HL-60 (cell line): ENCODE data around the gene NELFA.

Source experiments
- DNase-seq, 2 experiments: peaks; one replicate each; pipeline ENCODE4 v3.0.0-alpha.2; 2010 to 2020; ENCODE audit warnings: low read depth in 1 of 2, low spot score in 1 of 2
- H3K27ac ChIP-seq: fragments of 250-450 bp; sonication (Bioruptor Pico); replicated peaks from 2 replicates; pipeline ENCODE4 v1.5.1; 2020; ENCODE audit warnings: mild to moderate bottlenecking, moderate library complexity
- H3K27me3 ChIP-seq: fragments of 250-450 bp; sonication (Bioruptor Pico); 2 replicates; pipeline ENCODE4 v1.5.1; 2021; ENCODE audit warnings: mild to moderate bottlenecking, moderate library complexity; ENCODE audit not compliant: insufficient read depth, poor library complexity, severe bottlenecking
- H3K4me3 ChIP-seq: replicated peaks from 2 replicates; pipeline ENCODE4 v1.5.1; 2011; ENCODE audit warnings: mild to moderate bottlenecking, control low read depth, low read length; ENCODE audit not compliant: insufficient read depth
- GABPA ChIP-seq: IDR thresholded peaks from 2 replicates; pipeline ENCODE4 v1.6.1; 2012; ENCODE audit warnings: low read depth
- POLR2AphosphoS5 ChIP-seq: IDR thresholded peaks from 2 replicates; pipeline ENCODE4 v1.6.1; 2012; ENCODE audit warnings: low read depth
- SPI1 ChIP-seq: IDR thresholded peaks from 2 replicates; pipeline ENCODE4 v1.6.1; 2012; ENCODE audit warnings: low read depth, mild to moderate bottlenecking, borderline replicate concordance
- TF ChIP-seq, protein P1 (sequence below): IDR thresholded peaks from 2 replicates; pipeline ENCODE4 v1.6.1; 2012; ENCODE audit warnings: low read depth; ENCODE audit not compliant: insufficient replicate concordance
- TF ChIP-seq, protein P2 (sequence below): IDR thresholded peaks from one replicate; pipeline ENCODE4 v1.5.1; 2011; ENCODE audit warnings: low read length, control low read depth, inconsistent platforms; ENCODE audit not compliant: insufficient read depth

Gene NELFA

DNA sequence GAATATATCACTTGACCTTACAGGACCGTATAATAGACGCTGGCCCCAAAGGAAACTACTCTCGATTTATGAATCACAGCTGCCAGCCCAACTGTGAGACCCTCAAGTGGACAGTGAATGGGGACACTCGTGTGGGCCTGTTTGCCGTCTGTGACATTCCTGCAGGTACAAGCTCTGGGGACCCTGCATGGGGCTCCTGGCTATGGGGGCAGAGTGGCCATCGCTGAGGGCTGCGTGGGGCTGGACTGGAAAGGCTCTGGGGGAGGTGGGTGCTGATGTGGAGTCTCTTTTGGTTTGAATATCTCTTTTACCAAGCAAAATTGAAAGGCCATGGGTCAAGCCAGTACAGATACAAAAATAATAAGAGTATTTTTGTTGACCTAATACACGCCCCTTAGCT is 33.9 kb downstream of the NELFA start:
- H3K27ac ChIP-seq = no peak overlapping the region
- DNase-seq = no peak
- H3K27me3 ChIP-seq = no peaks in the 10 kb centered on the region
- no peak overlapping the region for H3K4me3 ChIP-seq
- TF ChIP-seq SPI1 = no peak
- no peak for TF ChIP-seq POLR2AphosphoS5
- TF ChIP-seq, protein P1, sequence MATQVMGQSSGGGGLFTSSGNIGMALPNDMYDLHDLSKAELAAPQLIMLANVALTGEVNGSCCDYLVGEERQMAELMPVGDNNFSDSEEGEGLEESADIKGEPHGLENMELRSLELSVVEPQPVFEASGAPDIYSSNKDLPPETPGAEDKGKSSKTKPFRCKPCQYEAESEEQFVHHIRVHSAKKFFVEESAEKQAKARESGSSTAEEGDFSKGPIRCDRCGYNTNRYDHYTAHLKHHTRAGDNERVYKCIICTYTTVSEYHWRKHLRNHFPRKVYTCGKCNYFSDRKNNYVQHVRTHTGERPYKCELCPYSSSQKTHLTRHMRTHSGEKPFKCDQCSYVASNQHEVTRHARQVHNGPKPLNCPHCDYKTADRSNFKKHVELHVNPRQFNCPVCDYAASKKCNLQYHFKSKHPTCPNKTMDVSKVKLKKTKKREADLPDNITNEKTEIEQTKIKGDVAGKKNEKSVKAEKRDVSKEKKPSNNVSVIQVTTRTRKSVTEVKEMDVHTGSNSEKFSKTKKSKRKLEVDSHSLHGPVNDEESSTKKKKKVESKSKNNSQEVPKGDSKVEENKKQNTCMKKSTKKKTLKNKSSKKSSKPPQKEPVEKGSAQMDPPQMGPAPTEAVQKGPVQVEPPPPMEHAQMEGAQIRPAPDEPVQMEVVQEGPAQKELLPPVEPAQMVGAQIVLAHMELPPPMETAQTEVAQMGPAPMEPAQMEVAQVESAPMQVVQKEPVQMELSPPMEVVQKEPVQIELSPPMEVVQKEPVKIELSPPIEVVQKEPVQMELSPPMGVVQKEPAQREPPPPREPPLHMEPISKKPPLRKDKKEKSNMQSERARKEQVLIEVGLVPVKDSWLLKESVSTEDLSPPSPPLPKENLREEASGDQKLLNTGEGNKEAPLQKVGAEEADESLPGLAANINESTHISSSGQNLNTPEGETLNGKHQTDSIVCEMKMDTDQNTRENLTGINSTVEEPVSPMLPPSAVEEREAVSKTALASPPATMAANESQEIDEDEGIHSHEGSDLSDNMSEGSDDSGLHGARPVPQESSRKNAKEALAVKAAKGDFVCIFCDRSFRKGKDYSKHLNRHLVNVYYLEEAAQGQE = no peak
- TF ChIP-seq, protein P2, sequence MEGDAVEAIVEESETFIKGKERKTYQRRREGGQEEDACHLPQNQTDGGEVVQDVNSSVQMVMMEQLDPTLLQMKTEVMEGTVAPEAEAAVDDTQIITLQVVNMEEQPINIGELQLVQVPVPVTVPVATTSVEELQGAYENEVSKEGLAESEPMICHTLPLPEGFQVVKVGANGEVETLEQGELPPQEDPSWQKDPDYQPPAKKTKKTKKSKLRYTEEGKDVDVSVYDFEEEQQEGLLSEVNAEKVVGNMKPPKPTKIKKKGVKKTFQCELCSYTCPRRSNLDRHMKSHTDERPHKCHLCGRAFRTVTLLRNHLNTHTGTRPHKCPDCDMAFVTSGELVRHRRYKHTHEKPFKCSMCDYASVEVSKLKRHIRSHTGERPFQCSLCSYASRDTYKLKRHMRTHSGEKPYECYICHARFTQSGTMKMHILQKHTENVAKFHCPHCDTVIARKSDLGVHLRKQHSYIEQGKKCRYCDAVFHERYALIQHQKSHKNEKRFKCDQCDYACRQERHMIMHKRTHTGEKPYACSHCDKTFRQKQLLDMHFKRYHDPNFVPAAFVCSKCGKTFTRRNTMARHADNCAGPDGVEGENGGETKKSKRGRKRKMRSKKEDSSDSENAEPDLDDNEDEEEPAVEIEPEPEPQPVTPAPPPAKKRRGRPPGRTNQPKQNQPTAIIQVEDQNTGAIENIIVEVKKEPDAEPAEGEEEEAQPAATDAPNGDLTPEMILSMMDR = no peak
- TF ChIP-seq GABPA = no peak

DNA sequence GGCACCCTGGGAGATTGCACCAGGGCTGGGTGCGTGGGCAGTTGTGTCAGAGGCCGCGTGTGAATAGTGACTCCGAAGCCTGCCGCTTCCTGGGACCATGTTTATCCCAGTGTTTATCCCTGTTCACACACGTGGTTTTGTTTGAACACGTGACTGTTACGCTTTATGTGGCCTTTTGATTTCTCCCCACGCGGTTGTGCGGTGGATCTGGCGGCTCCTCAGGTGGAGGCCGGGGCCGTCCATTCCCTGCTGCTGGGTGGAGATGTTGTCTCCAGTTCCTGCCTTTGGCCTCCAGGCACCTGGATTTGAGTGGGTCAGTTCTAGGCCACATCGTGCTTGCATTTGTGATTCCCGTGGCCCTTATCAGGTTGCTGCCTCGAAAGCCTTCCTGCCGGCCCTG is 35.1 kb downstream of the NELFA start:
- no peak for TF ChIP-seq GABPA
- TF ChIP-seq, protein P1 = no peak
- TF ChIP-seq SPI1 = no peak
- H3K27ac ChIP-seq = no peak overlapping the region
- no peaks in the 10 kb centered on the region for H3K27me3 ChIP-seq
- DNase-seq = no peak
- no peak overlapping the region for H3K4me3 ChIP-seq

DNA sequence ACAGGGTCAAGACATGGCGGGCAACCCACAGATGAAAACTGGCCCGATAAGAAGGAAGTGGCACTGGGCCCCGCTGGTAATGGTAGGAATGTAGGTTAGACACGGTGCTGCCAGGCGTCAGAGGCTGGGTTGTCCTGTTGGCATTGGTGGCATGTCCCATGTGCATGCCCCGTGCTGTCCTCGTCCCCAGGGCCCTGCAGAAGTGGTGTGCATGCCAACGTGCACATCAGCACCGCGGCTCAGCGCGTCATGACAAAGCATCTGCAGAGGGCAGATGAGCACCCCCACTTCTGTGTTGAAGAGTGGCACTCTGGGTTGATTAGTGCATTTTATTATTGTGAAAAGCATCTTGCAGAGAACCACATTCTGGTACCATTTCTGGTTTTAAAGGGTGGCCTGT is 35.6 kb downstream of the NELFA start:
- TF ChIP-seq, protein P2 = no peak
- no peak for TF ChIP-seq SPI1
- TF ChIP-seq GABPA = no peak
- TF ChIP-seq, protein P1 = no peak
- TF ChIP-seq POLR2AphosphoS5 = no peak
- Histone ChIP-seq H3K4me3 (no peak overlapping the region), H3K27ac (no peak overlapping the region), H3K27me3 (no peaks in the 10 kb centered on the region)
- DNase-seq = no peak

DNA sequence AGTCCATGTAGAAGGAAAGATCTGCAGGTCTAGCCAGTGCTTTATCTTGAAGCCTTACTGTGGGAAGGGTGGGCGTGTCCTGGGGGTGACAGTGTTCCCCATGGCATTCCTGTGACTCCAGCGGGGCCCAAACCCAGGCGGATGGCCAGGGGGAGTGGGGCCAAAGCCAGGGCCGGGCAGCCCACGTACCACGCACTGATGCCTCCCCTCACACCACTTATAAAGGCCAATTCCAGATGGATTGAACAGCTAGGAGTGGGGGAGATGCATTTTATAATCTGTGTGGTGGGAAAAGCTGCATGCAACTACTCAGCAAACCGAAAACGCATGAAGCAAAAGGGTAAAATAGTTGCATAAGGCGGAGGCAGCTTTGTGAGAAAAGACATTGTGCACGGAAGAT is 36.4 kb downstream of the NELFA start:
- Histone ChIP-seq H3K4me3 (no peak overlapping the region), H3K27ac (no peak overlapping the region), H3K27me3 (no peaks in the 10 kb centered on the region)
- no peak for TF ChIP-seq SPI1
- no peak for TF ChIP-seq POLR2AphosphoS5
- TF ChIP-seq, protein P2 = no peak
- TF ChIP-seq GABPA = no peak
- TF ChIP-seq, protein P1 = no peak
- no peak for DNase-seq
